GM18520 (cell line): ENCODE data around the gene PEX5L.

Source experiments
- ATAC-seq: cut with Tn5 transposase; IDR thresholded peaks from one replicate; pipeline ENCODE4 v1.9.1; 2021; ENCODE audit not compliant: unreplicated experiment

PEX5L gene

DNA sequence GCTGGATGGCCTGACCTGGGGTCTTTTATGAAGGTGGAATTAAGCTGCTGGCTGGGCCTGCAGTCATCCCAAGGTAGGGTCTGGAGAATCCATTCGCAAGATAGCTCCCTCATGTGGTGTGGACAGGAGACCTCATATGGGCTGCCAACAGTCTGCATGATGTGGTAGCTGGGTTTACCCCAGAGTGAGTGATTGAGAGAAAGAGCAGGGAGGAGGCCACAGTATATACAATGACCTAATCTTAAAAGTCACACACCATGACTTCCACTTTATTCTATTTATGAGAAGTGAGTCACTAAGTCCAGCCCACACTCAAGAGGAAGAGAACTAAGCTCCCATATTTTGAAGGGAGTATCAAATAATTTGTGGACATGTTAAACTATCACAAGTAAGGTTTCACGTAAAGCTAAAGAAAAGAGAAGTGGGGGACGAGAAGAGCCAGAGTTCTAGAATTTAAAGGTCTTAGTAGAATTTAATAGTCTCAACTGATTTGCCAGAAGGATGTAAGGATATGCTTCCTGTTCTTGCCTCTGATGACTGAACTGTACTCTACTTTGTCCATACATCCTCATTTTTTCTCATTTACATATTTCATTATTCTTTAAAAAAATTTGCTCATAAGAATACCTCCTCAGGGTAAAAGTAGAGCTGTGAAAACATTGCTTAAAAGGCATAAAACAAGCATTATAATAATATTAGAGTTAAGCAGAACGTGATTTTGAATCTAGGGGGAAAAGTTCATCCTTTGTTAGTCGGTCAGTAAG lies 184.4 kb downstream of the PEX5L start:
- peak; percentile 69 for ATAC-seq

DNA sequence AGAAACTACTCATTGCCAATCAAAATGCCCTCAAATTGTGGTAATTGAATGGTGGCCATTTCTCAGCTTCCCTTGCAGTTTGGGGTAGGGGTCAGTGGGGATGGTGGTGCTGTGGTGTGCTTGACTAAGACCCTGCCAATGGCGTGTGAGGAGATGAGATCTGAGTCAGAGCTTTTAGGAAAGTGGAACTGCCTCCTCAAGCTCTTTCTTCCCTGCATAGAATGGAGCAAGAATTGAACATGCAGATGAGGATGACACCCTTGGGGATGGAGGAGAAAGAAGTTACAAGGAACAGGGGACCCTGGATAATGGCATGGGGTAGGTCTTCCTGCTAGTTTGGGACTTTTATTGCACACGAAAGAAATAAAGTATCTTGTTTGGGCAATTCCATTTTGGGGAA lies 188.0 kb downstream of the PEX5L start:
- no peak for ATAC-seq

DNA sequence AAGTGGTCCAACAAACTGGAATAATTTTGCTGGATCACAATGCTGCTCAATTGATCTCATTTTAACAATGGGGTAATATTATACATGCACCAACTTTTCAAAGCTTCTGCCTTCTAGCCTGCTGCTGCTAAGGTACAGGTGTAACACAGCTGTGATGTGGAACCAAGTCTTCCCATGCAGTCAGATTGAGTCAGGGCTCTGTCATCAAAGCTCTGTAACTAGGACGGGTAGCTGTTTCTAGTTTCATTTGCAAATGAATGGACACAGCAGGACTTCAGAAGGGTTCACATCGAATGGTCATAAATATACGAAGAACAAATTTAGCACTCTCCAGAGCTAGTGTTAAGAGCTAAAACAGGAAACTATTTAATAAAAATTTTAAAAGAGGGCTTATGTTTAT lies 194.7 kb downstream of the PEX5L start:
- no peak for ATAC-seq

- ATAC-seq, result no peak
Measured at GRCh38 chr3:179840985-179841384, 195.8 kb downstream of the PEX5L start.

DNA sequence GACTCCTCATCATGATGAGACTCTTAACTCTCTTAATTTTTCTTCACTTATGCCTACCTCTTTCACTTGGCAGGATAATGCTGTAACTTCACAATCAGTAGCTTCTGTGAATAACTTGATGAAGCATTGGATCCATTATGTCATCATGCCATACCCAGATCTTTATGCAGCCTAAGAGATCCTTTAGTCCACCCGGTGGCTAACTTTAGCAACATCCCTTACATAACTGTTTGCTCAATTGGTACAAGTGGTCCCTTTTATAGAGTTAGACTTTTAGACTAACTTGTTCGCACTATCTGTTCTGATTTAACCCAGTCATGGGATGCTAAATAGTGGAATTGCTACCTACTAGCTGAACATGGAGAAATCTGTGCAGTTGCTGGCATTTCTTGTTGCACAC lies 199.4 kb downstream of the PEX5L start:
- ATAC-seq, result no peak

- ATAC-seq, result no peak
Measured at GRCh38 chr3:179833294-179833693, 203.4 kb downstream of the PEX5L start.

GRCh38 chr3:179832333-179832854 lies 204.3 kb downstream of the PEX5L start:
- ATAC-seq, result no peak

DNA sequence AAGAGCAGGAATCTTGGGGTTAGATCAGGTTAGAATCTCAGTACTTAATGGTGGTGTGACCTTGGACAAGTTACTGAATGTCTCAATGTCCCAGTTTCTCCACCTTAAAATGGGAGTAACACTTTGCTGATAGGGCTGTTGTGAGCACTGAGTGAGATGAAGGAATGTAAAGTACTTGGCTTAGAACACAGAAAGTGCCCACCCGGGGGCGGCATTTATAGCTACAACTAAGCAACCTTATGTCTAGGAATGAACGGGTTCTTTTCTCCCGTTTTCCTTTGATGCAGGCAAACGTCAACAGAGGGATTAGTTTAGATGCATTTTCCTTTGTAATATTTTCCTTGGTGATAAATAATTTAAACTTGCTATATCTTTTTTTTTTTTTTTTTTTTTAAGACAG lies 207.3 kb downstream of the PEX5L start:
- ATAC-seq, result no peak

GRCh38 chr3:179828738-179829137 lies 208.0 kb downstream of the PEX5L start:
- no peak for ATAC-seq

GRCh38 chr3:179826247-179826637 lies 210.5 kb downstream of the PEX5L start:
- no peak for ATAC-seq

DNA sequence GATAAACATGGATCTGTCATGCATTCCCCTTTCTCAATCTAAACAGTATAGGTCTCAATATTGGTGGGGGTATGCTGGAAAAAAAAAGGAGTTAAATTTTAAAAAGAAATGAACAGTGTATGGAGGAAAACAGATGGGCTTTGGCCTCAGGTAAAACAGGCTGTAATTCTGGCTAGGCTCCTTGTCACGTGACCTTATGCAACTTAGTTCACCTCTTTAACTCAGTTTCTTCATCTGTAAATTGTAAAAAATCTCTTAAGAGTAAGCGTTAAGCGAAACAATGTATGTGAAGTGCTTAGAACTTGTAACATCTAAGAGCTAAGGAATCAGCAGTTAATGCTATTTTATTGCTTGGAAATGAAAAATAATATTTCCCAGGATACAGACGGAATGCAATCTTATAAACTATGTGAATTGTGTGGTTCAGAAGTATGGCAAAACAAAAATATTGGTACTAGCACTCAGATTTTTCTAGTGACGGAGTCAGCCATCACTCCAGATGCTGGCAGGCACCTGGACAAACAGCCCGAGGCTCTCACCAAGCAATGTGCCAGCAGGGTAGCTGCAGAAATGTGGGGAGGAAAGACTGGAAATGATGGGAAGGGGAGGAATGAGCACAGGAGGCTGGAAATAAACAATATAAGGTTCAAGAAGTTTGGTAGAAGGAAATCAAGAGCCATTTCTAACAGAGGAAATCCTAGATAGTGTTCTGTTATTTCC lies 211.1 kb downstream of the PEX5L start:
- no peak for ATAC-seq

- ATAC-seq, result no peak
Measured at GRCh38 chr3:179822296-179822695, 214.4 kb downstream of the PEX5L start.

- no peak for ATAC-seq
Measured at GRCh38 chr3:179819379-179819778, 217.4 kb downstream of the PEX5L start.

GRCh38 chr3:179812096-179812382 lies 224.7 kb downstream of the PEX5L start:
- no peak for ATAC-seq

- peak; percentile 82 for ATAC-seq
Measured at GRCh38 chr3:179811321-179812095, 225.2 kb downstream of the PEX5L start.

DNA sequence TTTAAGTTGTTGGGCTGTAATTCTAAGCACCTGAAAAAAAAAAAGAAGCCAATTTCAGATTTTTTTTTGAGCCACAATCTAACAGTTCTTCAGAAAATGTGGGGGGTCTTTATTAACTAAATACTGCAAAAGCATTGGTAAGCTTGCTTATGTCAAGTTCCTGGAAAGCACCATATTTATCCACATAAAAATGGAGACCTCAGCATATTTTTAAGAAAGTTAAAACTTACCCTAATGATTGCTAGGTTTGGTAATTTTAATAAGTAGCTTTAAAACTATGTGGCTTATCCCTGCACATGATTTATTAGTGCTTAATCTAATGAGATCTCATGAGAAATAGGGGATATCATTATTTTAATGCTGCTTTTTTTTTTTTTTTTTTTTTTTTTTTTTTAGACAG lies 227.1 kb downstream of the PEX5L start:
- ATAC-seq, result no peak

DNA sequence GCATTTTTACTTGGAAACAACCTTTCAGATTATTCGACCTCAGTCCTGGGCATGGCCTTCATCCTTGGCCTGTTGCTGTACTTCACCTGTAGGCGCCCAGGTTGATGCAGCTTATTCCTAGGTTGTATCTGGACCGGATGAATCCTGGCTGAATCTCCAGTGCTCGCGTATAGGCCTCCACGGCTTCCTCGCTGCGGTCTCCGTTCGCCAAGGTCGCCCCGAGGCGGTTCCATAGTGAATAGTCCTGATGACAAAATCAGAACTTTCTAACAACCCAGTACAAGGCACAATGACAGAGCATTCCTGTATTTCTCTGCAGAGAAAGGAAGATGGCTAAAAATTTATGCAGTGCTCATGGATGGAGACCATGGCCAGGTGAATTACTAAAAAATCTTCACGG lies 229.1 kb downstream of the PEX5L start:
- ATAC-seq, result no peak

- no peak for ATAC-seq
Measured at GRCh38 chr3:179806177-179806576, 230.6 kb downstream of the PEX5L start.

DNA sequence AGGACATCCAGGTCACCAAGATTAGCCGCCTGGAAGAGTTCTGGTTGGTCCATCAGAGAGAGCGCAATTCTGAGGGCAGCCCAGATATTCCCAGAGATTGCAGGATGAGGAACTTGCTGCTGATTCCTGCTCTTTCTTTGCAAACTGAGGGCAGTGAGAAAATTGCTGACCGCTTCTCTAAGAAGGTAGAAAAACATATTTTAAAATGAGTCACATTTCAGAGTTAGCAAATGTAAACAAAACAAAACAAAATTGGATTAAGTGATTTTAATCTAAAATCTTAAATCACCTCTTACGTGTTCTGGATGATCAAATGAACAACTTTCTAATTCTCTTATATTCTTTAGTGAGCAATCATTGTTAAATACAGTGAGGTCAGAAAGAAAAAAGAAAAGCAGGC lies 234.9 kb downstream of the PEX5L start:
- ATAC-seq, result no peak

GRCh38 chr3:179801263-179801662 lies 235.5 kb downstream of the PEX5L start:
- no peak for ATAC-seq

GRCh38 chr3:179797192-179797591 lies 239.5 kb downstream of the PEX5L start:
- no peak for ATAC-seq

DNA sequence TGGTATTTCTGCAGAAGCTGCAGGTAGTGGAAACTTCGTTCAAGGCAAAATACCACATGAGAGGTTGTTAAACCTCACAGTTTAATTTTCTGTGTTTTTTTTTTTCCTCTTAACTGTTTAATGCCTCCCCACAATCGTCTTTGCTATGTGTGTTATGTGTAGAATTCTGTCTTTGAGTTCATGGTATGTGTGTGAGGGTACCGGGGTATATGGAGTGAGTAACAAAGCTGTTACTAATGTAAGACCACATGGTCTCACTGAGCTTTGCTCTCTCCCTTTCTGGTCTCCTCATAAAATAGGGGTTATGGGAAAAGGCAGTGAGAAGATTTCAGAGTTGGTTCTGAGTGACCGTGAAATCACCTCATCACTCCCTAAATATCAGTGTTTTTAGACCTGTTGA lies 240.3 kb downstream of the PEX5L start:
- ATAC-seq, result no peak
